GM23248 (cell line): ENCODE measurements around the gene MEFV. TPM values are rescaled to one million over a fixed set of nuclear protein-coding genes. Genes with fewer than 3 reads are reported as not detected.

Source experiments
- DNase-seq: peaks from one replicate; pipeline ENCODE4 v3.0.0-alpha.2; 2015
- H2AFZ ChIP-seq: fragments of 200-600 bp; sonication (generic); 2 replicates; pipeline ENCODE4 v1.6.1; 2016; ENCODE audit warnings: antibody characterized with exemption
- H3F3A ChIP-seq: fragments of 200-600 bp; sonication (generic); 2 replicates; pipeline ENCODE4 v1.6.1; 2016; ENCODE audit warnings: mild to moderate bottlenecking, antibody characterized with exemption, mixed run types; ENCODE audit not compliant: insufficient read depth
- H3K27ac ChIP-seq: fragments of 200-600 bp; sonication (generic); 2 replicates; pipeline ENCODE4 v1.5.1; 2016; ENCODE audit warnings: mild to moderate bottlenecking
- H3K27me3 ChIP-seq: fragments of 200-600 bp; sonication (generic); replicated peaks from 2 replicates; pipeline ENCODE4 v1.6.1; 2016; ENCODE audit warnings: mild to moderate bottlenecking; ENCODE audit not compliant: insufficient read depth
- H3K36me3 ChIP-seq: fragments of 200-600 bp; sonication (generic); 2 replicates; pipeline ENCODE4 v1.6.1; 2016; ENCODE audit warnings: low read depth, mild to moderate bottlenecking
- H3K4me1 ChIP-seq: fragments of 200-600 bp; sonication (generic); 2 replicates; pipeline ENCODE4 v1.6.1; 2016; ENCODE audit warnings: mild to moderate bottlenecking; ENCODE audit not compliant: insufficient read depth
- H3K4me2 ChIP-seq: fragments of 200-600 bp; sonication (generic); one replicate; pipeline ENCODE4 v1.6.1; 2016; ENCODE audit warnings: mild to moderate bottlenecking; ENCODE audit not compliant: unreplicated experiment
- H3K4me3 ChIP-seq: fragments of 200-600 bp; sonication (generic); 2 replicates; pipeline ENCODE4 v1.5.1; 2016; ENCODE audit warnings: mild to moderate bottlenecking
- H3K79me2 ChIP-seq: fragments of 200-600 bp; sonication (generic); 2 replicates; pipeline ENCODE4 v1.6.1; 2016; ENCODE audit warnings: mild to moderate bottlenecking; ENCODE audit not compliant: insufficient read depth
- H3K9ac ChIP-seq: fragments of 200-600 bp; sonication (generic); 2 replicates; pipeline ENCODE4 v1.6.1; 2016; ENCODE audit warnings: mild to moderate bottlenecking
- H3K9me2 ChIP-seq: fragments of 200-600 bp; sonication (generic); 2 replicates; pipeline ENCODE4 v1.6.1; 2016; ENCODE audit warnings: mixed run types, mild to moderate bottlenecking, moderate library complexity; ENCODE audit not compliant: insufficient read depth
- H3K9me3 ChIP-seq: fragments of 200-600 bp; sonication (generic); one replicate; pipeline ENCODE4 v1.6.1; 2017; ENCODE audit warnings: low read depth
- H4K20me1 ChIP-seq: fragments of 200-600 bp; sonication (generic); 2 replicates; pipeline ENCODE4 v1.6.0; 2016; ENCODE audit not compliant: insufficient read depth
- EZH2 ChIP-seq: fragments of 200-600 bp; sonication (generic); IDR thresholded peaks from 2 replicates; pipeline ENCODE4 v1.6.1; 2018; ENCODE audit warnings: antibody characterized with exemption, mild to moderate bottlenecking; ENCODE audit not compliant: insufficient read depth, poor library complexity, severe bottlenecking
- EZH2phosphoT487 ChIP-seq: fragments of 200-600 bp; sonication (generic); IDR thresholded peaks from 2 replicates; pipeline ENCODE4 v1.6.1; 2018; ENCODE audit warnings: antibody characterized with exemption, moderate library complexity, mild to moderate bottlenecking, low read depth; ENCODE audit not compliant: insufficient read depth
- WGBS, 2 experiments: methylation state at CpG; one replicate each; pipeline ENCODE4 v1.1.6; 2015 to 2017; ENCODE audit warnings: low lambda C conversion rate in 2 of 2, low coverage in 1 of 2; ENCODE audit errors: missing lambda C conversion rate in 2 of 2; 5-methylcytosine and 5-hydroxymethylcytosine counted together
- in situ Hi-C: fragments of 300-500 bp; cut with MboI; formaldehyde crosslinking; loops from 2 replicates; pipeline ENCODE4 v1.15.0; 2020
- polyA plus RNA-seq: library from polyadenylated mRNA; unstranded; fragments of >200 nt; fragmentation: Nextera tagmentation; extraction: Ambion mirVana; gene quantifications from 2 replicates; pipeline ENCODE4 v1.2.1, GENCODE V29; 2016
- total RNA-seq: library from RNA; depleted of rRNA; stranded (reverse); fragments of >200 nt; shearing (Covaris generic); gene quantifications from 2 replicates; pipeline ENCODE4 v1.2.3, GENCODE V29; 2014

Gene MEFV
- total and polyA plus RNA-seq, 2 experiments from 2014 or later: not detected

- Histone ChIP-seq H3K9me2 (no peaks in the 10 kb centered on the region), H2AFZ (no peak overlapping the region), H3F3A (peaks cover 11% of the 10 kb centered on the region; the same call in 1 of the 2 replicates), H3K27ac (0 out of 2 replicates have a peak overlapping the region, but pooled peaks have one; percentile 75), H3K4me2 (no peak overlapping the region), H3K79me2 (no peaks in the 10 kb centered on the region), H3K36me3 (no peaks in the 10 kb centered on the region), H3K9ac (no peak overlapping the region), H3K4me3 (no peak overlapping the region), H3K27me3 (no peaks in the 10 kb centered on the region), H3K9me3 (no peaks in the 10 kb centered on the region), H4K20me1 (no peaks in the 10 kb centered on the region), H3K4me1 (peaks cover 8% of the 10 kb centered on the region; the same call in 1 of the 2 replicates)
- DNase-seq: no peak
- in situ Hi-C loops: no loop called here
- 69 to 76% methylated on average over 8 of the region's 8 CpGs for WGBS, 2 experiments
- TF ChIP-seq EZH2phosphoT487: no peak
- TF ChIP-seq EZH2: no peak
Observed at GRCh38 chr16:3259836-3260235, 3.4 kb upstream of the MEFV start.

DNA sequence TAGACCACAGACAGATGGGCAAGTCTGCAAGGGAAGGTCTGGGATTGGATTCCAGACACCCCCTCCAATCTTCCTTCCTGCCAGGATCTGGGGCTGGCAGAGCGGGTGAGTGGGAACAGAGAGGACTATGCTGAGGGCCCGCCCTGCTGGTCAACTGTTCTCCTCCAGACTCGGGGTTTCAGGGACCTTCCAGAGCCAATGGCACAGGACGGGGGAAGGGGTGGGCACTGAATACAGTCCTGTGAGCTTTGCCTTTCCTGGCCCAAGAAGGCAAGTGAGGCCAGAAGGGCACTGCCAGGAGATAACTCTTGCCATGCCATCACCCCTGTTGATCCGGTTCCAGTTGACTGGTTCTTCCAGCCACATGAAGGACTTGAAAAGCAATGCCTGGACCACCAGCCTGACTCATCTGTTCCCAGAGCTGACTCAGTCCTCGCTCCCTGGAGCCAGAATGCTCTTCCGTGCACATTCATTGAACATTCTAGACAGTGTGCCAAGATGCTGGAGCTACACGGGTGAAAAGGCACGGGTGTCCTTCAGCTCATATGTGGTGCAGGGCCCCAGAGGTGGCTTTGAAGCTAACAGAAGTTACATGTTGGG is 533 bp upstream of the MEFV start:
- DNase-seq: peak; percentile 79
- Histone ChIP-seq H4K20me1 (no peaks in the 10 kb centered on the region), H2AFZ (no peak overlapping the region), H3F3A (0 out of 2 replicates have a peak, but pooled peaks cover 4% of the 10 kb centered on the region), H3K27ac (no peak overlapping the region), H3K36me3 (no peaks in the 10 kb centered on the region), H3K79me2 (no peaks in the 10 kb centered on the region), H3K9me3 (no peaks in the 10 kb centered on the region), H3K4me3 (no peak overlapping the region), H3K4me2 (no peak overlapping the region), H3K9ac (no peak overlapping the region), H3K9me2 (no peaks in the 10 kb centered on the region), H3K27me3 (no peaks in the 10 kb centered on the region), H3K4me1 (peaks cover 8% of the 10 kb centered on the region; the same call in 1 of the 2 replicates)
- TF ChIP-seq EZH2phosphoT487: no peak
- in situ Hi-C loops: no loop called here
- WGBS, 2 experiments: 46 to 50% methylated on average over 9 of the region's 9 CpGs

DNA sequence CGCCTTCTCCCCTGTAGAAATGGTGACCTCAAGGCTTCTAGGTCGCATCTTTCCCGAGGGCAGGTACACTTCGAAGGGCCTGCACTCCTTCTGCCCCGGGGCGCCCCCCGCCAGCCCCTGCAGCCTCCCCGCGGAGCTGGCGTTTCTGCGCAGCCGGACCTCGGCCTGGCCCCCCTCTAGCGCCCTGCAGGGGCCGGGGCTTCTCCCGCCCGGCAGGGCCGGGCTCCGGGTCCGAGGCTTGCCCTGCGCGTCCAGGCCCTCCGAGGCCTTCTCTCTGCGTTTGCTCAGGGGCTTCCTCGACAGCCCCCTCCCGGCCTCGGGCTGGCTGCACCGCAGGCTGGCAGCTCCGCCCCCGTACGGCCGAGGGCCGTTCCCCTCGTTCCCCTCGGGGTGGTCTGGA is 2.1 kb downstream of the MEFV start:
- H3K36me3 ChIP-seq: no peaks in the 10 kb centered on the region
- in situ Hi-C loops: no loop called here
- no peak overlapping the region for H3K9ac ChIP-seq
- no peaks in the 10 kb centered on the region for H4K20me1 ChIP-seq
- H3K4me2 ChIP-seq: no peak overlapping the region
- H3K27me3 ChIP-seq: no peaks in the 10 kb centered on the region; the same call in 1 of the 2 replicates
- H3K9me3 ChIP-seq: no peaks in the 10 kb centered on the region
- no peaks in the 10 kb centered on the region for H3K9me2 ChIP-seq
- no peak overlapping the region for H3K4me3 ChIP-seq
- H2AFZ ChIP-seq: no peak overlapping the region
- H3K79me2 ChIP-seq: no peaks in the 10 kb centered on the region
- no peak for TF ChIP-seq EZH2
- no peak for TF ChIP-seq EZH2phosphoT487
- peaks cover 8% of the 10 kb centered on the region; the same call in 1 of the 2 replicates for H3K4me1 ChIP-seq
- no peak overlapping the region for H3K27ac ChIP-seq
- 0 out of 2 replicates have a peak, but pooled peaks cover under 1% of the 10 kb centered on the region for H3F3A ChIP-seq
- DNase-seq: no peak
- WGBS, 2 experiments: 42 to 46% methylated on average over 25 to 35 of the region's 35 CpGs

DNA sequence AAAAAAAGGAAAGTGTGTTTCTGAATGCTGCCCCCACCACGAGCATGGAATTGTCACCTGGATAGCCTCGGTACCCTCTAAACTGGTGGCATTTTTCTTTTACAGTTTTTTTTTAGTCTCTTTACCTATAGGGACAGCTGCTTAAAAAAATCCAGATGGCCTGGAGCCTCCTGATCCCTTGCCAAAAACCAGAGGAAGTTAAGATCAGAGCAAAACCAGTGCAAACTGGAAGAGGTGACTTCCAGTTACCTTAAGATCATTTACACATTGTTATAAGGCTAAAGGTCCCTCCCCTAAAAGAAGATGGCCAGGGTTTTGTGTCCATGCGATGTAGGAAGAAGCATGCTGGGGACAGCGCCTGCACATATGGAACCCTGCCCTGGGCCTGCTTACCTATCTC is 3.5 kb downstream of the MEFV start:
- DNase-seq: no peak
- no peak for TF ChIP-seq EZH2
- no peak overlapping the region for H3K27ac ChIP-seq
- H3K4me3 ChIP-seq: no peak overlapping the region
- H4K20me1 ChIP-seq: no peaks in the 10 kb centered on the region
- WGBS, 2 experiments: 35 to 46% methylated on average over 4 of the region's 4 CpGs
- H3K79me2 ChIP-seq: no peaks in the 10 kb centered on the region
- no peak overlapping the region for H2AFZ ChIP-seq
- H3K27me3 ChIP-seq: no peaks in the 10 kb centered on the region; the same call in none of the 2 replicates
- in situ Hi-C loops: no loop called here
- H3K4me2 ChIP-seq: no peak overlapping the region
- no peaks in the 10 kb centered on the region for H3K36me3 ChIP-seq
- no peaks in the 10 kb centered on the region for H3K4me1 ChIP-seq
- no peaks in the 10 kb centered on the region for H3K9me3 ChIP-seq
- no peaks in the 10 kb centered on the region for H3F3A ChIP-seq
- no peak overlapping the region for H3K9ac ChIP-seq
- no peaks in the 10 kb centered on the region for H3K9me2 ChIP-seq

DNA sequence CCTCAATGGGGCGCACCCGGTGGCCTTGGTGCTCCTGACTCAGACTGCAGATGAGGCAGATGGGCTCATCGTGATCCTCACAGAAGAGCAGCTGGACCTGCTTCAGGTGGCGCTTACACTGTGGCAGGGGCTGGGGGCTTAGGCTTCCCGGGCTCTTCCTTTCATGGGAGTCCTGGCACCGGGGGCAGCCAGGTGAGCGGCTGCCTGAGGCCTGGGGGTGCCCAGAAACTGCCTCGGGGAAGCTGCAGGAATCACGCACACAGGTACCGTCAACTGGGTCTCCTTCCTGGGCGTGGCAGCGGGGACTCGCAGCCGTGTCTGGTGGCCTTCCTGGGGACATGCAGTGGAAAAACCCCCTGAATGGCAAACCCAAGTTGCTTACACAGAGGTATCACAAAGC is 7.0 kb downstream of the MEFV start:
- Histone ChIP-seq H3K9ac (no peak overlapping the region), H3K4me1 (no peaks in the 10 kb centered on the region), H3K4me2 (no peak overlapping the region), H2AFZ (no peak overlapping the region), H3K9me2 (no peaks in the 10 kb centered on the region), H3K27me3 (no peaks in the 10 kb centered on the region; the same call in none of the 2 replicates), H3K79me2 (no peaks in the 10 kb centered on the region), H3F3A (no peaks in the 10 kb centered on the region), H3K9me3 (no peaks in the 10 kb centered on the region), H3K36me3 (no peaks in the 10 kb centered on the region), H3K27ac (no peak overlapping the region), H3K4me3 (no peak overlapping the region), H4K20me1 (no peaks in the 10 kb centered on the region)
- TF ChIP-seq EZH2 (no peak), EZH2phosphoT487 (no peak)
- WGBS, 2 experiments: 71 to 76% methylated on average over 14 of the region's 14 CpGs
- DNase-seq: no peak
- in situ Hi-C loops: no loop called here
